Brain microvascular endothelial cell (primary cell): ENCODE data around the gene TRIM65.

Experiments used
- DNase-seq: peaks from one replicate; pipeline ENCODE4 v3.0.0-alpha.2; 2020
- H3K27ac ChIP-seq: fragments of 250-450 bp; sonication (Bioruptor Pico); 2 replicates; pipeline ENCODE4 v1.5.1; 2020; ENCODE audit warnings: mild to moderate bottlenecking, moderate library complexity
- H3K27me3 ChIP-seq: fragments of 250-450 bp; sonication (Bioruptor Pico); replicated peaks from 2 replicates; pipeline ENCODE4 v1.5.1; 2020; ENCODE audit warnings: mild to moderate bottlenecking
- H3K36me3 ChIP-seq: fragments of 250-450 bp; sonication (Bioruptor Pico); replicated peaks from 2 replicates; pipeline ENCODE4 v1.5.1; 2020; ENCODE audit warnings: mild to moderate bottlenecking
- H3K4me3 ChIP-seq: 2 replicates; pipeline ENCODE4 v1.5.1; 2011; ENCODE audit warnings: low read depth, mild to moderate bottlenecking, control low read depth, low read length, moderate library complexity
- in situ Hi-C: cut with HindIII; loops from 2 replicates; pipeline ENCODE4 v1.10.0; 2017; ENCODE audit warnings: low sequenced_read_pairs, low pct_ligation_motif_present
- TF ChIP-seq, protein P1 (sequence below): IDR thresholded peaks from 2 replicates; pipeline ENCODE4 v1.5.1; 2011; ENCODE audit warnings: low read depth, mild to moderate bottlenecking, moderate library complexity, low read length, control low read depth, inconsistent platforms; ENCODE audit errors: missing control alignments

Gene TRIM65

GRCh38 chr17:75877752-75878173 is 19.0 kb downstream of the TRIM65 start:
- no peaks in the 10 kb centered on the region for H3K36me3 ChIP-seq
- H3K27me3 ChIP-seq: no peaks in the 10 kb centered on the region
- peak overlapping the region; percentile 54 for H3K4me3 ChIP-seq
- TF ChIP-seq, protein P1, sequence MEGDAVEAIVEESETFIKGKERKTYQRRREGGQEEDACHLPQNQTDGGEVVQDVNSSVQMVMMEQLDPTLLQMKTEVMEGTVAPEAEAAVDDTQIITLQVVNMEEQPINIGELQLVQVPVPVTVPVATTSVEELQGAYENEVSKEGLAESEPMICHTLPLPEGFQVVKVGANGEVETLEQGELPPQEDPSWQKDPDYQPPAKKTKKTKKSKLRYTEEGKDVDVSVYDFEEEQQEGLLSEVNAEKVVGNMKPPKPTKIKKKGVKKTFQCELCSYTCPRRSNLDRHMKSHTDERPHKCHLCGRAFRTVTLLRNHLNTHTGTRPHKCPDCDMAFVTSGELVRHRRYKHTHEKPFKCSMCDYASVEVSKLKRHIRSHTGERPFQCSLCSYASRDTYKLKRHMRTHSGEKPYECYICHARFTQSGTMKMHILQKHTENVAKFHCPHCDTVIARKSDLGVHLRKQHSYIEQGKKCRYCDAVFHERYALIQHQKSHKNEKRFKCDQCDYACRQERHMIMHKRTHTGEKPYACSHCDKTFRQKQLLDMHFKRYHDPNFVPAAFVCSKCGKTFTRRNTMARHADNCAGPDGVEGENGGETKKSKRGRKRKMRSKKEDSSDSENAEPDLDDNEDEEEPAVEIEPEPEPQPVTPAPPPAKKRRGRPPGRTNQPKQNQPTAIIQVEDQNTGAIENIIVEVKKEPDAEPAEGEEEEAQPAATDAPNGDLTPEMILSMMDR: peak; percentile 41
- in situ Hi-C loops: no loop called here
- peak; percentile 33 for DNase-seq
- peak overlapping the region; percentile 10 for H3K27ac ChIP-seq

- peak overlapping the region; percentile 54 for H3K4me3 ChIP-seq
- peak; percentile 84 for DNase-seq
- H3K27ac ChIP-seq: peak overlapping the region; percentile 41
- H3K36me3 ChIP-seq: no peaks in the 10 kb centered on the region
- TF ChIP-seq, protein P1: peak; percentile 16
- in situ Hi-C loops: no loop called here
- no peaks in the 10 kb centered on the region for H3K27me3 ChIP-seq
These were observed 19.6 kb downstream of the TRIM65 start for GRCh38 chr17:75876938-75877751.

- in situ Hi-C loops: no loop called here
- TF ChIP-seq, protein P1: peak; percentile 40
- peak overlapping the region; percentile 41 for H3K27ac ChIP-seq
- H3K4me3 ChIP-seq: peak overlapping the region; percentile 54
- H3K27me3 ChIP-seq: no peaks in the 10 kb centered on the region
- H3K36me3 ChIP-seq: no peaks in the 10 kb centered on the region
- no peak for DNase-seq
These were observed 20.4 kb downstream of the TRIM65 start for GRCh38 chr17:75876190-75876937.

- in situ Hi-C loops: no loop called here
- no peak overlapping the region for H3K27ac ChIP-seq
- H3K36me3 ChIP-seq: no peaks in the 10 kb centered on the region
- H3K4me3 ChIP-seq: no peak overlapping the region
- no peak for DNase-seq
- no peaks in the 10 kb centered on the region for H3K27me3 ChIP-seq
- TF ChIP-seq, protein P1: no peak
These were observed 20.9 kb downstream of the TRIM65 start for GRCh38 chr17:75875940-75876189.

GRCh38 chr17:75875182-75875939 is 21.4 kb downstream of the TRIM65 start:
- in situ Hi-C loops: no loop called here
- H3K27ac ChIP-seq: no peak overlapping the region
- no peaks in the 10 kb centered on the region for H3K27me3 ChIP-seq
- H3K36me3 ChIP-seq: no peaks in the 10 kb centered on the region
- H3K4me3 ChIP-seq: no peak overlapping the region
- no peak for DNase-seq
- TF ChIP-seq, protein P1: no peak
